Tibial nerve (tissue), 4 donors: ENCODE measurements around the gene RABEP1.

ENCODE experiments used
- CTCF ChIP-seq, 5 experiments: fragments of 200-600 bp in 3 of 5; fragments of 450-650 bp in 2 of 5; sonication (generic) in 3 of 5; IDR thresholded peaks; one replicate each; pipeline ENCODE4 v1.5.1; 2016 to 2019; ENCODE audit warnings: antibody characterized with exemption in 5 of 5, mild to moderate bottlenecking in 3 of 5, moderate library complexity in 2 of 5
- EP300 ChIP-seq, 2 donors: sonication (generic); formaldehyde crosslinking; IDR thresholded peaks; one replicate each; pipeline ENCODE4 v1.6.1; 2017; ENCODE audit warnings: antibody characterized with exemption in 2 of 2, mild to moderate bottlenecking in 1 of 2

GRCh38 chr17:5399767-5400166 is 117.7 kb downstream of the RABEP1 start:
- TF ChIP-seq CTCF (IDR thresholded peaks at IDR 0.05) (no peak), EP300 (IDR thresholded peaks at IDR 0.05) (no peak)
